SJSA1 (cell line): Measurements from ENCODE around the gene COMTD1. TPM values are rescaled to one million over a fixed set of nuclear protein-coding genes. Genes with fewer than 3 reads are reported as not detected.
"Not testable (repeated sequence)": the region's sequence is repeated elsewhere in the genome, so short reads cannot be mapped to it uniquely, and the experiment has no call there.

Experiments used
- DNase-seq, 2 experiments: peaks; one replicate each; pipeline ENCODE4 v3.0.0-alpha.2; 2015 to 2020; ENCODE audit warnings: low spot score in 2 of 2, low read depth in 1 of 2
- H3K27ac ChIP-seq: fragments of 250-450 bp; sonication (Bioruptor Pico); 2 replicates; pipeline ENCODE4 v1.5.1; 2020; ENCODE audit warnings: mild to moderate bottlenecking, moderate library complexity
- H3K27me3 ChIP-seq: fragments of 250-450 bp; sonication (Bioruptor Pico); replicated peaks from 2 replicates; pipeline ENCODE4 v1.5.1; 2020; ENCODE audit warnings: mild to moderate bottlenecking, moderate library complexity
- H3K36me3 ChIP-seq: fragments of 250-450 bp; sonication (Bioruptor Pico); 2 replicates; pipeline ENCODE4 v1.5.1; 2020; ENCODE audit warnings: mild to moderate bottlenecking
- H3K4me1 ChIP-seq: fragments of 250-450 bp; sonication (Bioruptor Pico); replicated peaks from 2 replicates; pipeline ENCODE4 v1.6.1; 2021; ENCODE audit warnings: mild to moderate bottlenecking
- H3K4me3 ChIP-seq: fragments of 250-450 bp; sonication (Bioruptor Pico); 2 replicates; pipeline ENCODE4 v1.5.1; 2020; ENCODE audit warnings: mild to moderate bottlenecking
- H3K9me3 ChIP-seq: fragments of 250-450 bp; sonication (Bioruptor Pico); replicated peaks from 2 replicates; pipeline ENCODE4 v1.5.1; 2020; ENCODE audit warnings: mild to moderate bottlenecking
- total RNA-seq: library from RNA; depleted of rRNA; stranded (reverse); fragments of >200 nt; shearing (Covaris generic); gene quantifications from 2 replicates; pipeline ENCODE4 v1.2.3, GENCODE V29; 2014

The COMTD1 gene
- total RNA-seq, 1 experiment from 2014 or later: 8.8 TPM

DNA sequence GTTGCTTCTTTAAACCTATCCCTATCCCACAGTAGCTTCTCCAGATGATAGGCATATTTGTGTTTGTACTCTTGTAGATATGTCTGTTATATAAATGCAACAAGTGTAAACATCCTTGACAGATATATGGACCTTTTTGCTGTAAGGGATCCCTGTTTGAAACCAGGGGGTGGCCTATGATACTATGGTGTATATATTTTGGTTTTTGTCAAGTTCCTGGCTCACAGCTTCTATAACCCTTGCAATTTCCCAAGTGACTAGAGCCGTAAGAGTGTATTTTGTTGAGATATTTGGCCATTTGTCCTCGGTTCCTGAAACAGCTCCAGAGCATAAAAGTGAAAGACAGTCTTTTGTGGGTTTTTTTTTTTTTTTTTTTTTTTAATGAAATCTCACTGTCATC lies 9.7 kb downstream of the COMTD1 start:
- DNase-seq: no peak
- no peak overlapping the region for H3K4me3 ChIP-seq
- peak overlapping the region; percentile 66 for H3K27ac ChIP-seq
- H3K27me3 ChIP-seq: no peaks in the 10 kb centered on the region
- H3K9me3 ChIP-seq: no peaks in the 10 kb centered on the region
- H3K4me1 ChIP-seq: peaks cover 53% of the 10 kb centered on the region
- peaks cover 87% of the 10 kb centered on the region for H3K36me3 ChIP-seq

DNA sequence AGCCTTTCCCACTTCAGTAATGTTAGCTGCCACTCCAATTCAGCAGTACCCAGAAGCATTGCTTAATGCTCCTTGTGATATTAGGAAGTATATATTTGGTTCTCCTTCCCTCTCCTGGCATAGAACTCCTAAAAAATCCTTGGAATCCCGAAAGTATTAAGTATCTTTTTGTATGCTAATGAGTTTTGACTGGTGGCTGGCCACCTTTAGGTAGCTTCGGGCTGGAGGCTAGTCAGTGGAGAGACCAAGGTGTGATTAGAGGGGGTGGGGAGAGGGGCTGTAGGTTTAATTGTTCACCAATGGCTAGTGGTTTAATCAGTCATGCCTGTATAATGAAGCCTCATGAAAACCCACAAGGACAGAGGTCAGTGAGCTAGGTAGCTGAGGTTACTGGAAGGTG lies 12.2 kb downstream of the COMTD1 start:
- no peak for DNase-seq
- no peak overlapping the region for H3K4me3 ChIP-seq
- peaks cover 39% of the 10 kb centered on the region for H3K4me1 ChIP-seq
- no peak overlapping the region for H3K27ac ChIP-seq
- H3K9me3 ChIP-seq: no peaks in the 10 kb centered on the region
- H3K27me3 ChIP-seq: no peaks in the 10 kb centered on the region
- peaks cover 90% of the 10 kb centered on the region for H3K36me3 ChIP-seq

DNA sequence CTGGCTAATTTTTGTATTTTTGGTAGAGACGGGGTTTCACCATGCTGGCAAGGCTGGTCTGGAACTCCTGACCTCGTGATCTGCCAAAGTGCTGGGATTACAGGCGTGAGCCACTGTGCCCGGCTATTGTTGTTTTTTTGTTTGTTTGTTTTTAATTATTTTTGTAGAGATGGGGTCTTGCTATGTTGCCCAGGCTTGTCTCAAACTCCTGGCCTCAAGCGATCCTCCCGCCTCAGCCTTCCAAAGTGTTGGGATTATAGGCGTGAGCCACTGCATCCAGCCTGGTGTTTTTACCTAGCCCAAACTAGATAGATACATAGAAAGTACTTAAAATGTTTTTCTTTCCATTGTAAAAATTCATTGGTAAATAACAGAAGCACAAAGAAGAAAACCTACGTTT lies 14.3 kb downstream of the COMTD1 start:
- Histone ChIP-seq H3K4me1 (peaks cover 35% of the 10 kb centered on the region), H3K36me3 (peaks cover 98% of the 10 kb centered on the region)
- H3K27ac ChIP-seq, H3K4me3 ChIP-seq, DNase-seq, H3K9me3 ChIP-seq, H3K27me3 ChIP-seq: not testable (repeated sequence)

DNA sequence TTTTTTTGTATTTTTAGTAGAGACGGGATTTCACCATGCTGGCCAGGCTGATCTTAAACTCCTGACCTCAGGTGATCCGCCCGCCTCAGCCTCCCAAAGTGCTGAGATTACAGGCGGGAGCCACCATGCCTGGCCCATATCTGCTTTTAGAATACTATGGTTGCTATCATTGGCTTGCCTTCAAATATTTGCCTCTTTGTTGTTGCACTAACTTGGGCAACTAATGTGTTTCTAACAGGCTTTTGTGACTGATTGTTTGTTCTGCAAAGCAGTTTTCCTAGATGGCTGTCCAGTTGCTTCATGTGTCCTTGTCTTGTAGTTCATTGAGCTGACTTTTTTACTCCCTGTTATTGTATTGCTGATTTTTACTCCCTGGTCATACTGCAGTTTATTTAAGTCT lies 15.5 kb downstream of the COMTD1 start:
- H3K4me3 ChIP-seq: no peak overlapping the region
- H3K27me3 ChIP-seq: no peaks in the 10 kb centered on the region
- DNase-seq: no peak
- H3K4me1 ChIP-seq: peaks cover 23% of the 10 kb centered on the region
- H3K27ac ChIP-seq: no peak overlapping the region
- no peaks in the 10 kb centered on the region for H3K9me3 ChIP-seq
- peaks cover 99% of the 10 kb centered on the region for H3K36me3 ChIP-seq

DNA sequence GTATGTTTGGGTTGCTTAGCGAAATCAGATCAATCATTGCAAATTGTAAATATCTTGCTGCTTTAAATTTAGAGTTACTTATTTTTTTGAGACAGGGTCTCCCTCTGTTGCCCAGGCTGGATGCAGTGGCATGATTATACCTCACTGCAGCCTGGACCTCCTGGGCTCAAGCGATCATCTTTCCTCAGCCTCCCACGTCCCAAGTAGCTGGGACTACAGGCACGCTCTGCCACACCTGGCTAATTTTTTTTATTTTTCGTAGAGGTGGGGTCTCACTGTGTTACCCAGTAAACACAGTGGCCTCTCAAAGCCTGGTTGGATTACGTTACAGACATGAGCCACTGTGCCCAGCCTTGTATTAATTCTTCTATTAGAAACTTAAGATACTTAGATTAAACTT lies 23.4 kb downstream of the COMTD1 start:
- Histone ChIP-seq H3K27ac (no peak overlapping the region), H3K9me3 (no peaks in the 10 kb centered on the region), H3K4me1 (peaks cover 14% of the 10 kb centered on the region), H3K4me3 (peak overlapping the region; percentile 90; the same call in 1 of the 2 replicates), H3K36me3 (peaks cover 66% of the 10 kb centered on the region), H3K27me3 (no peaks in the 10 kb centered on the region)
- DNase-seq: no peak

DNA sequence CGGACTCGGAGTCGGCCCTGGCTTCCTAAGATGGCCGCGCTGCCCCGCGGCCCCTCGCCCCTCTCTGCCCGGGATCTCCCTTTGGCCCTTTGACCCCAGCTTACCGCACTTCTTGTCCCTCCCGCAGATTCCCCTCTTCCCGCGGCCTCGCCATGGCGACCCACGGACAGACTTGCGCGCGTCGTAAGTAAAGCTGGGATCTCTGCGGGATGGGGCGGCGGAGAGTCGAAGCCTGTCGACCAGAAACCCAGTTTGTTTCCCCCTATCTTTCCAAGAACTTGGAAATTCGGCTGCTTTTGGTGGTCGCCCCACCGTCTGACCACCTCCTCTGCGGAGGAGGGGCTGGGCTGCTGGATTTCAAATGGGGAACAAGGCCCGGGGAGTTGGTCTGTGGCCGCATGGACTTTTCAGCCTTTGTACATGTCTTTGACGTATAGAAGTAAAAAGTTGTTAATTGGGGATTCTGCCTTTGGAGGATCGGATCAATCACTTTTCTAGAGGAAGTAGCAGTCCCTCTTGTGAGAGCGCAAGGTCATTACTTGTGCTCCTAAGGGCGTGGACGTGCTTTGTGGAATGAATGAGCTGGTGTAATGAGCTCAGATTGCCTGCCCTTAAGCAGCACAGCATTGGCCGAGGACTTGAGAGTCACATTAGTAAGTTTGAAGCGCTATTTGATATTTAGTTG lies 24.6 kb downstream of the COMTD1 start:
- H3K4me3 ChIP-seq: peak overlapping the region; percentile 90
- peak in 1 of 2 experiments; percentile 43 for DNase-seq
- peaks cover 54% of the 10 kb centered on the region for H3K36me3 ChIP-seq
- peak overlapping the region; percentile 93 for H3K27ac ChIP-seq
- H3K4me1 ChIP-seq: peaks cover 14% of the 10 kb centered on the region
- H3K9me3 ChIP-seq: no peaks in the 10 kb centered on the region
- H3K27me3 ChIP-seq: no peaks in the 10 kb centered on the region

DNA sequence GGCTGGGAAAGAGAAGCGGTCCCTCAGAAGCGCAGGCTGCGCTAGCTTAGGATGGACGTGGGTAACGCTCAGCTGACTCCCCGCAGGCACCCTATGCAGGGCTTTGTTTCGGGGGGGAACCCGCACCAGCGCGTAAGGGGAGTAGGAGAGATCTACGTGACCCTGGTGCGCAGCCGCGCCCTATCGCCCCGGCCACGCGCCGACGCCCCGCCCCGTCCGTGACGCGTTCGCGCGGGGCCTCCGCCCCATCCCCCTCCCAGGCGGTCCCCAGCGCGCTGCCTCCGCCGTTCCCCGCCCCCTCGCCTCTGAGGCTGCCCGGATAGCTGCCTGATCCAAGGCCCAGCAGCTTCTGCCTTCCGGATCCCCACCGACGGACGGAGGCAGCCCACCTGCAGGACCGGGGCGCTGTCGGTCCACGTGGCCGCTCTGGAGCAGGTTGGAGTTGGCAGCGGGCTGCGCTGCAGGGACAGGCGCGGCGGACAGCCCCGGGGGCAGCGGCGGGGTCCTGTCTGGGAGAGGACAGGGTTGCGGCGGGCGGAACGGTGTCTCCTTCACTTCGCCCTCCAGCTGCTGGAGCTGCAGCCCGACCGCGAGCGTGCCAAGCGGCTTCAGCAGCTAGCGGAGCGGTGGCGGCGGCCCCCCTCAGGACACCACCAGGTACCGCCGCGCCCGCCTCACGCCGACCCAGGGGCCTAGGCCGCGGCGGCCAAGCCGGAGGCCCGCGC lies 25.3 kb downstream of the COMTD1 start, which contains the start of gene VDAC2:
Gene VDAC2 (plus strand): TSS at position 515 of the 725 bp plus-strand sequence. CDS start 363 bp downstream, outside the sequence.
- DNase-seq: peak; percentile 90 to 98
- peaks cover 48% of the 10 kb centered on the region for H3K36me3 ChIP-seq
- H3K4me1 ChIP-seq: peaks cover 14% of the 10 kb centered on the region
- H3K27ac ChIP-seq: peak within 1 kb of the TSS; percentile 93
- H3K4me3 ChIP-seq: peak within 1 kb of the TSS; percentile 90
- H3K9me3 ChIP-seq: no peaks in the 10 kb centered on the region
- no peaks in the 10 kb centered on the region for H3K27me3 ChIP-seq

DNA sequence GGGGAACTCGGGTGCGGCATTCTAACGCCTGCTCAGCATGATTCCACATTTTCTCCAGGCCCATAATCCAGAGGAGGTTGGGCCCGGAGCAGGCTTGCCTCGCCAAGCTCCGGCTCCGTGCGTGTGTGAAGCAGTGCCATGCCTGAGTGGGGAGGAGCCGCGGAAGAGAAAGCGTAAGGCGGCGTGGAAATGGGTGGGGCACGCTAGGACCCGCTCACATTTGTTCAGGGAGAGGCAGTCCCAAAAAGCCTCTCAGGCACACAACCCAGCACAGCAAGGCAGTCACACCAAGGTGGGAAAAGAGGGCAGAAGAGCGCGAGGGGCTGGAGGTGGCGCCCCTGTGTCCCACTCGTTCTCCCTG lies 25.9 kb downstream of the COMTD1 start:
- DNase-seq: peak in 1 of 2 experiments; percentile 78
- Histone ChIP-seq H3K27me3 (no peaks in the 10 kb centered on the region), H3K4me3 (peak overlapping the region; percentile 90), H3K36me3 (peaks cover 43% of the 10 kb centered on the region), H3K4me1 (peaks cover 14% of the 10 kb centered on the region), H3K27ac (peak overlapping the region; percentile 93), H3K9me3 (no peaks in the 10 kb centered on the region)

DNA sequence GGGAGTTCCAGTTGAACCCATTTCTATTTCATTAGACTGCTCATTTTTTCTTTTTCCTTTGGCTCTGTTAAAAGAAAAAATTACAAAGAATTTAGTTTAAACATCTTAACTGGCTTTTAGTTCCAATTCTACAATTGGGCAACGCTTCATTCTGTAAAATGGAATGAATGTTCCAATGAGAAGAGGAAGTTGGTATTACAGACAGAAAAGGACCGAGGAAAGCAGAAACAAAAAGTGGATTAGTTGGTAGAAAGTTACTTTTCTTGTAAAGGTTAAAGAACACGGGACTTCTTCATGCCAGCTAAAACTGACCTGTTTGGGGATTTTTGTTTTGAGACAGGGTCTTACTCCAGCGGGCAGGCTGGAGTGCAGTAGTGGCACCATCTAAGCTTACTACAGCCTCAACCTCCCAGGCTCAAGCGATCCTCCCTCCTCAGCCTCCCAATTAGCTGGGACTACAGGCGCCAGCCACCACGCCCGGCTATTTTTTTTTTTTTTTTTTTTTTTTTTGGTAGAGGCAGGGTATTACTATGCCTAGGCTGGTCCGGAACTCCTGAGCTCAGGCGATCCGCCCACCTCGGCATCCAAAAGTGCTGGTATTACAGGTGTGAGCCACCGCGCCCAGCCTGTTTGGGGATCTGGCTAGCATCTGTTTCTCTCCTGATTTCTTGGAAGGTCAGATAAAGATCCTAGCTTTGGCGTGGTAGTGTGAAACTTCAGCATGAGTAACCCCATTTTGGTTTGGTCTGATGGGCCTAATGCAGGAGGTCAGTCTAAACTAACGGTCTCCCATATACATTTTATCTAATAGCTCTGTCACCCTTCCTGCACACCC lies 26.5 kb downstream of the COMTD1 start:
- H3K27ac ChIP-seq: peak overlapping the region; percentile 93
- peaks cover 14% of the 10 kb centered on the region for H3K4me1 ChIP-seq
- H3K9me3 ChIP-seq: no peaks in the 10 kb centered on the region
- peaks cover 37% of the 10 kb centered on the region for H3K36me3 ChIP-seq
- DNase-seq: no peak
- no peaks in the 10 kb centered on the region for H3K27me3 ChIP-seq
- H3K4me3 ChIP-seq: peak overlapping the region; percentile 90

DNA sequence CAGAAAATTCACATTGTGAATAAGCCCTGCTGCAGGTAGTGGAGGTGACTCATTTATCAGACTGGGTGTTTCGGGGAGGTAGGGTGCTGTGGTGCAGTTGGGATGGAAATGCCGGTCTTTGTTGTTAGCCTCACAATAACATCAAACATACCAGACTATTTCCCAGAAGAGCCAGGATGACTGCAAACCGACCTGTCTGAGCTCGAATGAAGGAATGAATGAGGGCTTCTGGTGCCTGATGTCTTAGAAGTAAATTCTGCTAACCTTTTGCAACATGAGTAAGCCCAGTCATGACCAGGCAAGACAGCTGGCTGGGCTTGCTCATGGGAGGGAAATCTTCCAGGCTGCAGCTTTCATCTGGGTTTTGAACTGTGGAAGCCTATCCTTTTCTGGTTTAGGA lies 27.6 kb downstream of the COMTD1 start:
- H3K9me3 ChIP-seq: no peaks in the 10 kb centered on the region
- H3K4me1 ChIP-seq: peaks cover 14% of the 10 kb centered on the region
- no peaks in the 10 kb centered on the region for H3K27me3 ChIP-seq
- H3K36me3 ChIP-seq: peaks cover 26% of the 10 kb centered on the region
- no peak for DNase-seq
- H3K4me3 ChIP-seq: no peak overlapping the region
- H3K27ac ChIP-seq: no peak overlapping the region

DNA sequence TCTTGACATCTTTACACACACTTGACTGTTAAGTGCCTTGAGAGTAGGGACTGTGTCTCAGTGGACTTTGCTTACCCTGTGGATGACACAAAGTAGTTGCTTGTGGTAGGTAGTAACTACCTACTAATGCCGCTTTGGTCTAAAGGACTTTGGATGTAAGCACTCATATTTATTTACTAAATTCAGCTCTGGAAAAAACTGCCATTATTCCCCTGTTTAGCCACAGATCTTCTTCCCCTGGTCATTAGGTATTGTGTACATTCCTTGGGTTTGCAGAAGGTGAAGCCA lies 28.0 kb downstream of the COMTD1 start:
- Histone ChIP-seq H3K9me3 (no peaks in the 10 kb centered on the region), H3K36me3 (peaks cover 22% of the 10 kb centered on the region), H3K4me3 (no peak overlapping the region), H3K27ac (no peak overlapping the region), H3K4me1 (peaks cover 16% of the 10 kb centered on the region), H3K27me3 (no peaks in the 10 kb centered on the region)
- no peak for DNase-seq

DNA sequence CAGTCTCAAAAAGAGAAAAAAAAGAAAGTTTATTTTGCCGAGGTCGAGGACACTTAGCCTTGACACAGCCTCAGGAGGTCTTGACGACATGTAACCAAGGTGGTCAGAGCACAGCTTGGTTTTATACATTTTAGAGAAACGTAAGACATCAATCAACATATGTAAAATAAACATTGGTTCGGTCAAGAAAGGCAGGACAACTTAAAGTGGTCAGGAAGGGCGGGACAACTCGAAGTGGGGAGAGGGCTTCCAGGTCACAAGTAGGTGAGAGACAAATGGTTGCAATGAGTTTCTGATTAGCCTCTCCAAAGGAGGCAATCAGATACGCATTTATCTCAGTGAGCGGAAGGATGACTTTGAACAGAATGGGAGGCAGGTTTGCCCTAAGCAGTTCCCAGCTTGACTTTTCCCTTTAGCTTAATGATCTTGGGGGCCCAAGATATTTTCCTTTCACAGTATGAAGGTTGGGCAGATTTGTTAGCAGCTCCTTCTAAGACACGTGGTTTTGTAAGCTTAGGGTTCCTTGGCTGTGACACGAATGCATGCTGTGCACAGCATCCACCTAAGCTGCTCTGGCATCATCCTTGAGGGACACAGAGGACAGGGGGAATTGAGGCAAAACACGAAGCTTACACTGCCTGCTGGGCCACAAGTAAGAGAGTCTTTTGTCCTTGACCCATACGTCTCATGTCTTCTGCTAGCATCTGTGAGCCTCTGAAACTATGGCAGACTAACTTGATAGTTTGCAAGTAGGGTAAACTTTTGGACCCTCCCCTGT lies 28.5 kb downstream of the COMTD1 start:
- Histone ChIP-seq H3K4me3 (no peak overlapping the region), H3K27ac (no peak overlapping the region), H3K4me1 (peaks cover 19% of the 10 kb centered on the region), H3K36me3 (peaks cover 17% of the 10 kb centered on the region), H3K9me3 (no peaks in the 10 kb centered on the region), H3K27me3 (no peaks in the 10 kb centered on the region)
- DNase-seq: no peak

DNA sequence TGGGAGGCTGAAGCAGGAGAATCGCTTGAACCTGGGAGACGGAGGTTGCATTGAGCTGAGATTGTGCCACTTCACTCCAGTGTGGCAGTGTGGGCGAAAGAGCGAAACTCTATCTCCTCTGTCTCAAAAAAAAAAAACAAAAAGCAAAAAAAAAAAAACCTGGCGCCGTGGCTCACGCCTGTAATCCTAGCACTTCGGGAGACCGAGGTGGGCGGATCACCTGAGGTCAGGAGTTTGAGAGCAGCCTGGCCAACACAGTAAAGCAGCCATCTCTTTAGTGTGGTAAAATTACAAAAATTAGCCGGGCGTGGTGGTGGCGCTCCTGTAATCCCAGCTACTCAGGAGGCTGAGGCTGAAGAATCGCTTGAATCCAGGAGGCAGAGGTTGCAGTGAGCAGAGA lies 29.1 kb downstream of the COMTD1 start:
- H3K4me1 ChIP-seq: peaks cover 13% of the 10 kb centered on the region
- H3K27ac ChIP-seq, DNase-seq, H3K27me3 ChIP-seq, H3K9me3 ChIP-seq, H3K4me3 ChIP-seq: not testable (repeated sequence)
- peaks cover 11% of the 10 kb centered on the region for H3K36me3 ChIP-seq
